Measurements from ENCODE around the gene PLA2G1B.

PLA2G1B gene

DNA sequence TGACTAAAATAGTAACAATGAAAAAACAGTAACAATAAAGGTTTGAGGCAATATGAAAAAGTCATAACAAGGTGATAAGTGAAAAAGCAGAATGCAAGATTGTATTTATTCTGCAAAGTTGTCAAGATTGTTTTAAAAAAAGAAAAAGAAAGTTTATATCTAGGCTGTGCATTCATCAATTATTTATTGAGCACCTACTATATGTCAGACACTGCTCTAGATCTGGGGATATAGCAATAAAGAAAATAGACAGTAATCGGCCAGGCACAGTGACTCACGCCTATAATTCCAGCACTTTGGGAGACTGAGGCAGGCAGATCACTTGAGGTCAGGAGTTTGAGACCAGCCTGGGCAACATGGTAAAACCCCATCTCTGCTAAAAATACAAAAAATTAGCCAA, 3.8 kb downstream of the PLA2G1B start:
- DNase-seq, result no peak

- DNase-seq, result no peak
Measured at GRCh38 chr12:120321382-120322202, 6.0 kb downstream of the PLA2G1B start.

DNA sequence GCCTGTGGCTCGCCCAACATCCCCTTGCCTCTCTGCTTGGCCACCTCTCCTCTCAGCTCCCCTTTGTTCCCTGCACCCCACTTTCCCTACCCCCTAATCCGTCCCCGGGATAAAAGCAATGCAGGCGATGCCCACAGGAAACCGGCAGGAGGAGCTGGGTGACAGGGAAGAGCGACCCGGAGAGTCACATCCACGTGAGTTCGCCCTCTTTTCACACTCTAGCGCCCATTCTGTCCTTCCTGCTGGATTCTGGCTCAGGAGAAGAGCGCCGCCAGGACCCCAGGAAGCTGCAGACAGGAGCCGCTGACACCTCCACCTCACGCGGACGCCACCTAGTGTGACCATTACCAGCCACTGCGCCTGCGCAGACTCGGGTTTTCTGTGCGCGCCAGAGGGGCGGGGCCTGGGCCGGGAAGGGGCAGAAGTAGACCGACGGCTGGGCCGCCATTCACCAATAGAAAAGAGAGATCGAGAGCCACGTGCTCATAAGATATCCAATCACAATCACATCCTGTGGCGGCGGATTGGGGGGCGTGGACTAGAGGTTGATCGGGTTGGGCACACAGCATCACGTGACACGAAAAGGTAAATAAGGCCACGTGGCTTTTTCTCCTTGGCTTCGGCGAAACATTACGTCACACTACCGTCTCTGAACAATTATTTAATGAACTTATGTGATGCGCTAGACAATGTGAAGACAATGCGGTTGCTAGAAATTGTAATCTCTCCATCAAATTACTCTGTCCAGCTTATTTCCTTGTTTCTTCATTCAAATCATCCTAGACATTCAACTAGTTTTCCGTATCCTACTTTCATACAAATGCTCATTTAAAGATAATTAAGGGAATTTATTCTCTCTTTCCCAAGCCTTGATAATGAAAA, 10.1 kb downstream of the PLA2G1B start:
- peak; percentile 100 for DNase-seq

GRCh38 chr12:120316798-120317223, 10.8 kb downstream of the PLA2G1B start:
- DNase-seq, result no peak

DNA sequence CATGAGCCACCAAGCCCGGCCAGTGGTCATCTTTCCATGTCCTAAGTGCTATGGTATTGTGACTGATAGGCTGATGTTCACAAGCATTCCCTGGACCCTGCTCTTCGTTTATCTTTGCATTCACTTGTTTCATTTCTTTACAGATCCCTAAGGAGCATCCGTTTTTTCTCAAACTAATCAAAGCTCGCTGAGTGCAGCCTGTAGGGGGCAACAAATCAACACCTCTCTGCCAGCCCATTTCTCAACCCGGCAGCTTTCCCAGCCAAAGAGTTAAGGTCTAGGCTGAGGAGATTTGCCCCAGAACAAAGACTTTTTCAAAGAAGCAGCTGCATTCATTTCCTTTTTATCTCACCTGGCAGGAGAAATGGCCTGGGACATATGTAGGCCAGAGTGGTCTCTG, 13.4 kb downstream of the PLA2G1B start:
- DNase-seq, result no peak

DNA sequence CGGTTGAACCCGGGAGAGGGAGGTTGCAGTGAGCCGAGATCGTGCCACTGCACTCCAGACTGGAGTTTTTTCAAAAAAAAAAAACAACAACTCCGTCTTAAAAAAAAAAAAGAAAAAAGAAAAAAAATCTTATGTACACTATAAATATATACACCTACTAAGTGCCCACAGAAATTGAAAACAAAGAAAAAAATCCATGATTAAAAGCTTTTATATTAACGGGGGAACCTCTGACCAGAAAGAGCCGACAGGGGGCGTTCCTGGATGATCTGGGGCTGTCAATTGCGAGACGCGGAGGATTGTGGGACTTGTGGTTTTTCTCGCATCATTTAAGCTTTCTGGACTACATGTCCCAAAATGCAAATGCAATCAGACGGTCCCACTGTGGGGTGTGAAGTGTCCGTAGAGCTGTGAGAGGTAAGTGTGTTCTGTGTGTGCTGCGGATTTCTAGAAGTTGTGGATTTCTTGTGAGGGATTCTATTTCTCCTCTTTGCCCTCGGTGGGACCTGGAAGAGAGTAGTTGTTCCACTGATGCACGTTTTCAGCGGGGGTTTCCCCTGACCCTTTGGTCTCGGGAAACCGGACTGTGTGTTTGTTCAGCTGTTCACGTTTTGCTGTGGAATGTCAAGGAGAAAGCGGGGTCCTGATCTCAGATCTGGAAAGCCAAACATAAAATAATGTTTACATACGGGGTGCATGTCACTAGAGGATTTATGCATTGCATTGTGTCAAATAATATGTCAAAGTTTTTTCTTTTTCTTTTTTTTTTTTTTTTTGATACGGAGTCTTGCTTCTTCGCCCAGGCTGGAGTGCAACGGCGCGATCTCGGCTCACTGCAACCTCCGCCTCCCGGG, 25.4 kb downstream of the PLA2G1B start, which contains the start of gene SIRT4:
TSS of gene SIRT4 (plus strand) at position 360 of the 854 bp plus-strand sequence. CDS start 1,241 bp downstream, outside the sequence.
- peak; percentile 94 for DNase-seq

DNA sequence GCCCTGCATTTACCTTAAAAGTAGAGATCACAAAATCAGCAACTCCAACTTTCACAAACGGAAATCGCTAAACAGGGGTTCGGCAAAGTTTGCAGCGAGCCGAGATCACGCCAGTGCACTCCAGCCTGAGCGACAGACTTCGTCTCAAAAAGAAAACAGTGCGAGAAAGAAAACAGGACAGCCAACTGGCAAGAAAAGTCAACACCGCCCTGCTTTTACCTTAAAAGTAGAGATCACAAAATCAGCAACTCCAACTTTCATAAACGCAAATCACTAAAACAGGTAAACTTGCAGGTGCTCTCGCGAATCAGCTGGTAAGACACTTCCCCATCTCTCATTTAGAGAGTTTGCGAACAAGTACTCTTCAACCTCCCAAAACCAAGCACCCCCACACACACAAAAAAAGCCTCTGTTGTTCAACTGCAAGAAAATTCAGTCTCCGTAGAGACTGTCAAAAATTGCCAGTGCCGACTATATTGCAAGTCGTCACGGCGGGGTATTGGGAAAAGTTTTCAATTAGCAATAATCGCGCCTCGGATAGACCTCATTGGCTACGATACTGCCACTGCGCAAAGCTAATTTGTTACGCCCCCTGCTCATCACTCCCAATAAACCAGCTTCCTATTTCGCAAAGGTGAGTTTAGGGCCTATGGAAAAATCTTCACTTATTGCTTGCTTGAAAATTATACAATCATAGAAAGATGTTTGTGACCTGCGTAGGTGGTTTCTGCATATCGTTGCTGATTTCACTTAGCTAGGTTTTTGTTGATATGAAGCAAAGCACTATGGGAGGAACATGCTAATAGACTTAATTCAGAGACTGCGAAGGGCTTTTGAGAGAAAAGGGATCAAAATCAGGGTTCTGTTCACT, 34.7 kb downstream of the PLA2G1B start, which contains the start of gene RNU4-1:
TSS of gene RNU4-1 (minus strand) at position 577 of the 871 bp plus-strand sequence.
- DNase-seq, result peak; percentile 93

GRCh38 chr12:120292411-120292660, 35.2 kb downstream of the PLA2G1B start:
- no peak for DNase-seq

- DNase-seq, result peak; percentile 43
Measured at GRCh38 chr12:120290609-120291305, 36.8 kb downstream of the PLA2G1B start.

DNA sequence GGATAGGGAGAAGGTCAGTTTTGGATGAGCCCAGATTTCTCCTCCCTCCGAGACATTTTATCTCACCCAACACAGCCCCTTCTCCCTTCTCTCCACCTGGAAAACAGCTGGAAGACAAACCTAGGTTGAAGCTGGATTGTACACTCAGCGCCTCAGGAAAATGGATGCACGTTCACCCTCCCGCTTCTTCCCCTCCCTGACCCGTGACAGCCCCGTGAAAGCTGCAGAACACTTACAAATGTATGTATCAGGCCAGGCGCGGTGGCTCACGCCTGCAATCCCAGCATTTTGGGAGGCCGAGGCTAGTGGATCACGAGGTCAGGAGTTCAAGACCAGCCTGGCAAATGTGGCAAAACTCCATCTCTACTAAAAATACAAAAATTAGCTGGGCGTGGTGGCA, 40.1 kb downstream of the PLA2G1B start:
- no peak for DNase-seq

- DNase-seq, result no peak
Measured at GRCh38 chr12:120286768-120287490, 40.6 kb downstream of the PLA2G1B start.

GRCh38 chr12:120284381-120284780, 43.2 kb downstream of the PLA2G1B start:
- no peak for DNase-seq

DNA sequence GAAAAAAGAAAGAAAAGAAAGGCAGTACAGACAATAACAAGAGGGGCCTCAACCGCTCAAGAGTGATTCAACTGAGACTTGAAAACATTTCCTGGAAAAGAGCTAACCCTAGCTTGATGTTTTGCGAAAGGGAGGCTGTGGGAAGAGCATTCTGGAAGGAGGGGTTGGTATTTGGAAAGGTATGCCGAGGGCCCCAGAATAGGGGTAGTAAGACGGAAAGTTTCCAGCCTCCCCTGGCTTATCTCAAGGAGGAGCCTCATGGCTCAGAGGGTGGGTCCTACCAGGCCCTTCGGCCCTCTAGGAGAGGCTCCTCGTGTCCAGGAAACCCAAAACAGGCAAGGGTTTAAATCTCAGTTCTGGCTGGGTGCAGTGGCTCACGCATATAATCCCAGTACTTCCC, 44.3 kb downstream of the PLA2G1B start:
- DNase-seq, result no peak

DNA sequence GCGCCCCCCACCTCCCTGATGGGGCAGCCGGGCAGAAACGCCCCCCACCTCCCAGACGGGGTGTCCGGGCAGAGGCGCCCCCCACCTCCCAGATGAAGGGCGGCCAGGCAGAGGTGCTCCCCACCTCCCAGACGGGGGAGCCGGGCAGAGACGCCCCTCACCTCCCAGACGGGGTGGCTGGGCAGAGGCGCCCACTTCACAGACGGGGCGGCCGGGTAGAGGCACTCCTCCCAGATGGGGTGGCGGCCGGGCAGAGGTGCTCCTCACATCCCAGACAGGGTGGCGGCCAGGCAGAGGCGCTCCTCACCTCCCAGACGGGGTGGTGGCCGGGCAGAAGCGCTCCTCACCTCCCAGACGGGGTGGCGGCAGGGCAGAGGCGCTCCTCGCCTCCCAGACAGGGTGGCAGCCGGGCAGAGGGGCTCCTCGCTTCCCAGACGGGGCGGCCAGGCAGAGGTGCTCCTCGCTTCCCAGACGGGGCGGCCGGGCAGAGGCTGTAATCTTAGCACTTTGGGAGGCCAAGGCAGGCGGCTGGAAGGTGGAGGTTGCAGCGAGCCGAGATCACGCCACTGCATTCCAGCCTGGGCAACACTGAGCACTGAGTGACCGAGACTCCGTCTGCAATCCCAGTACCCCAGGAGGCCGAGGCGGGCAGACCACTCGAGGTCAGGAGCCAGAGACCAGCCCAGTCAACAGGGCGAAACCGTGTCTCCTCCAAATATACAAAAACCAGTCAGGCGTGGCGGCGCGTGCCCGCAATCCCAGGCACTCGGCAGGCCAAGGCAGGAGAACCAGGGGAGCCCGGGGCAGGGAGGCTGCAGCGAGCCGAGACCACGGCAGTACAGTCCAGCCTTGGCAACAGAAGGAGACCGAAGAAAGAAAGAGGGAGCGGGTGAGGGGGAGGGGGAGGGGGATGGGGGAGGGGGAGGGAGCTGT, 49.2 kb downstream of the PLA2G1B start:
- DNase-seq, result no peak

- no peak for DNase-seq
Measured at GRCh38 chr12:120276734-120277133, 50.8 kb downstream of the PLA2G1B start.
